Muscle of leg (tissue), 11 donors: Measurements from ENCODE around the gene PAX8. TPM values are rescaled to one million over a fixed set of nuclear protein-coding genes. Genes with fewer than 3 reads are reported as not detected.
A peak's percentile ranks its signal among the peaks of the same experiment; 100 is the strongest.

Experiments
- DNase-seq: peaks from one replicate; pipeline ENCODE4 v3.0.0; 2013
- H3K27ac ChIP-seq: one replicate; pipeline ENCODE4 v1.5.1; 2013; ENCODE audit warnings: mild to moderate bottlenecking, low read length, control low read depth
- H3K27me3 ChIP-seq: one replicate; pipeline ENCODE4 v1.6.1; 2013; ENCODE audit warnings: low read length; ENCODE audit not compliant: control insufficient read depth, insufficient read depth
- H3K36me3 ChIP-seq: one replicate; pipeline ENCODE4 v1.6.1; 2013; ENCODE audit warnings: low read length; ENCODE audit not compliant: control insufficient read depth, insufficient read depth
- H3K4me1 ChIP-seq: one replicate; pipeline ENCODE4 v1.6.1; 2013; ENCODE audit warnings: low read length; ENCODE audit not compliant: control insufficient read depth, insufficient read depth
- H3K4me3 ChIP-seq: one replicate; pipeline ENCODE4 v1.5.1; 2013; ENCODE audit warnings: low read length, control low read depth
- H3K9me3 ChIP-seq: replicated peaks from 2 replicates; pipeline ENCODE4 v1.6.1; 2013; ENCODE audit warnings: low read depth, low read length; ENCODE audit not compliant: control insufficient read depth
- WGBS: methylation state at CpG from one replicate; pipeline ENCODE4 v1.1.5; 2013; ENCODE audit warnings: missing lambda C conversion rate; ENCODE audit not compliant: insufficient coverage; 5-methylcytosine and 5-hydroxymethylcytosine counted together
- polyA plus RNA-seq, 8 donors: library from polyadenylated mRNA; unstranded; fragments of 120-200 nt; gene quantifications; one replicate each; pipeline versions ENCODE4 v1.2.1 to v1.2.3, GENCODE V29; 2013; ENCODE audit warnings: inconsistent platforms in 1 of 8, low replicate concordance in 1 of 8; ENCODE audit not compliant: insufficient read length in 8 of 8, insufficient read depth in 1 of 8
- total RNA-seq: library from RNA; stranded (reverse); fragments of 120-200 nt; gene quantifications from one replicate; pipeline ENCODE4 v1.2.4, GENCODE V29; 2013

Gene PAX8
- total and polyA plus RNA-seq, 9 donors = 0.02 to 11.3 (median 2.5) TPM

DNA sequence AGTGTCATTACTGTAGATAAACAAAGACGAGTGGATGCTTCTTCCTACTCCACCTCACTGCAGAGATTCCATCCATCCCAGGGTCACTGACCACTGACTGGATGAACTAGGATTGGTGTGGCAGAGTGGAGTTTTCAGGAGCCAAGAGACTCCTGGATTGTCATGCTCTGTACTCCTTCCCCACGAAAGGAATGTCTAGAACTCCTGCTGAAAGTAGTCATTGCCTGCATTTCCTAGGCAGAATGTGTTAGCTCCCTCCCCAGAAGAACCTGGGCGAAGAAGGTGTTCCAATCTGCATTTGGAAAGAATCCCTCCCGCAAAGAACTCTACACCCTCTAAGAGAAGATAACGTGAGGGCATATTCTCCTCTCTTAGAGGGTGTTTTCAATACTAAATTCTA, 6.2 kb downstream of the PAX8 start:
- WGBS = no CpG with 5 or more reads among the region's 5 CpGs

DNA sequence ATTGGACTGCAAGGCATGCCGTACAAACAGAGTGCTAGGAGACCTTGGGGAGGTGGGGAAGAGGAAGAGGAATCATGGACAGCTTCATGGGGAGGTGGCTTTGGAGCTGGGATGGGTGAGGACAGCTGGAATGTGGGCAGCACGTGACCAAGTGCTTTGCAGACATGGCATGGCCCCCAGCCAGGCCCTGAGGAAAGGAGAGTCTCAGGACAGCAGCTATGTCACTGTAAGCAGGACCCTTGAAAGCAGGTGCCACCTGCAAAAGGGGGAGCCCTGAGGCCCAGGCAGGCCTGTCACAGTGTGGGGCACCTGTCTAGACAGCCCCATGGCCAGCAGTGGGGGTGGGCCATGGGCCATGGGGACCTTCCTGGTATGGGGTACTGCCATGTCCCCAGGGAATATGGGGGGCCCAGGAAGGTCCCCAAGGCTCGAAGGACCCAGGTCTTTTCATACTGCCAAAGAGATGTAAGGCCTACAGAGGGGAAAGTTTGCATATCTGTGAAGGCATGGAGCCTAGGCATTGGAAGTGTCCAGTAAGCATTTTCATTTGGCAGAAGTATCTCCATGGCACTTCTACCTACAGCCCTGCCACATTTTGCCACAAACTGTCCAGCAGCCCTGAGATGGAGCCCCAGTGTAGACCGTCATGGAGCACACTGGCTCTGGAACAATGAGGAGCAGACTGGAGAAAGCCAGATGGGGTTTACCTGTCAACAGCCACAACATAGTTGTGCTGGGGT, 9.9 kb downstream of the PAX8 start:
- 69% methylated on average over 4 of the region's 4 CpGs for WGBS
- H3K4me3 ChIP-seq = no peak overlapping the region
- H3K4me1 ChIP-seq = peaks cover 31% of the 10 kb centered on the region
- no peak overlapping the region for H3K27ac ChIP-seq
- H3K27me3 ChIP-seq = peaks cover 33% of the 10 kb centered on the region
- H3K36me3 ChIP-seq = peaks cover 5% of the 10 kb centered on the region
- DNase-seq = no peak
- no peaks in the 10 kb centered on the region for H3K9me3 ChIP-seq

More for the DNA sequence above, 6.2 kb downstream of the PAX8 start:
- H3K27ac ChIP-seq = no peak overlapping the region
- peaks cover 60% of the 10 kb centered on the region for H3K27me3 ChIP-seq
- no peak overlapping the region for H3K4me3 ChIP-seq
- no peaks in the 10 kb centered on the region for H3K36me3 ChIP-seq
- no peak for DNase-seq
- peaks cover 24% of the 10 kb centered on the region for H3K4me1 ChIP-seq
- H3K9me3 ChIP-seq = no peaks in the 10 kb centered on the region

DNA sequence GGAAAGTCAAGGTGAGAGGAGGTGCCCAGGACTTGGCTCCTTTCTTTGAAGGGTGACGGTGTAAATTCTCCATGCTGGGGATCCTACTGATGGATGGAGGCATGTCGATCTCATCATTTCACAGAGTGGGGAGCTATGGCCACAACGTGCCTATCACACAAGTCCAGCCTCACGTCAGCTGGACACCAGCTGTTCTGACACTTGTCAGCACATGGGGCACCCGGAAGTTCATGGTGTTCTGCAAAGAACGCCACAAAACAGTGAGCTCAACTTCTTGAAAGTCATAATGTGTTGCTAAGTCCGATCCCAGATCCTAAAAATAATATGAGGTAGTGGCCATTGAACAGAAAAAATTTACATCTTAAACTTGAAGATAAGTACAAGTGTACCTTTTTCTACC, 12.3 kb downstream of the PAX8 start:
- Histone ChIP-seq H3K9me3 (no peaks in the 10 kb centered on the region), H3K4me3 (no peak overlapping the region), H3K4me1 (peaks cover 38% of the 10 kb centered on the region), H3K27me3 (peaks cover 13% of the 10 kb centered on the region), H3K36me3 (peaks cover 9% of the 10 kb centered on the region), H3K27ac (no peak overlapping the region)
- peak; percentile 48 for DNase-seq
- WGBS = 36% methylated on average over 2 of the region's 7 CpGs

DNA sequence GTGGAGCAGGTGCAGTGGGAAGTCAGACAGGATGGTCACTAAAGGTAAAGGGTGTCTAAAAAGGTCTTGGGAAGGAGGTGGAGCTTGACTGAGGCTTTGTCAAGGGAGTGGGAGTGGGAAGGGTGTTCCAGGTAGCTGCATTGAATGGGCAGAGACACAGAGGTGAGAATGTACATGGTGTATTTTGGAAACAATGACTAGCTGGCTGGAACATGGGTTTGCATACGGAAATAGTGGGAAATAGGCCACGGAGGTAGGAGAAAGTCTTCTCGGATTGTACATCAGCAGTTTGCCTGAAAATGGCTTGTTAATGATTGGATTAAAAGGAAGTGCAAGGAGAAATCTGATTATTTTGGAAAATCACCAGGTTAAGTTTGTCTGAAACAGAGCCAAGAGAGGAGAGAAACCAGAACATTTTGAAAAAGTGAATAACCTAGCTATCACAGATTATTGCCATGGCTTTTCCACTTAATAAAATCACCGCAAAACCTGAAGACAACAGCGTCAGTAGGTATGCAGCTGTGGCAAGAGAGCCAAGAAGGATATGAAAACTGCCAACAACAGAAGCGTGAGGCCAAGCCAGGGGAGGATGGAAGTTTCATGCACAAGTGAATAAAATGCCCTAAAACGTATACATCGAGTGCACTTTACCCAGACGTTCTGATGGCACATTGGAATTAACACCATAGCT, 13.9 kb downstream of the PAX8 start:
- 50% methylated on average over 7 of the region's 9 CpGs for WGBS
- H3K4me1 ChIP-seq = peaks cover 45% of the 10 kb centered on the region
- H3K9me3 ChIP-seq = no peaks in the 10 kb centered on the region

DNA sequence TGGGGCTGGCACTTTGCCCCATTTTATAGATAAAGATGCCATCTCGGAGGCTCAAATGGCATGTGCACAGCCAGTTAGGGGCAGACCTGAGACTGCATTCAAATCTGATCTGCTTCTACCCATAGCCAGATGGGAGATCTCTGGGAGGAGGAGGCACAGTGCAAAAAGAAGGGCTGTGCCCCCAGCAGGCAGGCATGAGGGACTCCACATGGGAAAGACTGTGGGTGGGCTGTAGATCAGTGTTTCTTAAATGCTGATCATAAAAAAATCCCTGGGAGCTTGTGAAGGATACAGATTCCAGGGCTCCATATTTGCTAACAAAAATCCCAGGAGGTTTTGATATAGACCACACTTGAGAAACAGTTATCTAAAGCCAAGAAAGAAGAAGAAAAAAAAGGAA, 15.2 kb downstream of the PAX8 start:
- Histone ChIP-seq H3K9me3 (no peaks in the 10 kb centered on the region), H3K27ac (no peak overlapping the region), H3K27me3 (peaks cover 2% of the 10 kb centered on the region), H3K36me3 (peaks cover 9% of the 10 kb centered on the region), H3K4me3 (no peak overlapping the region), H3K4me1 (peaks cover 40% of the 10 kb centered on the region)
- no peak for DNase-seq
- no CpG with 5 or more reads among the region's 1 CpG for WGBS

More for the DNA sequence above, 13.9 kb downstream of the PAX8 start:
- Histone ChIP-seq H3K27ac (no peak overlapping the region), H3K27me3 (peaks cover 2% of the 10 kb centered on the region), H3K36me3 (peaks cover 9% of the 10 kb centered on the region), H3K4me3 (no peak overlapping the region)
- DNase-seq = no peak

DNA sequence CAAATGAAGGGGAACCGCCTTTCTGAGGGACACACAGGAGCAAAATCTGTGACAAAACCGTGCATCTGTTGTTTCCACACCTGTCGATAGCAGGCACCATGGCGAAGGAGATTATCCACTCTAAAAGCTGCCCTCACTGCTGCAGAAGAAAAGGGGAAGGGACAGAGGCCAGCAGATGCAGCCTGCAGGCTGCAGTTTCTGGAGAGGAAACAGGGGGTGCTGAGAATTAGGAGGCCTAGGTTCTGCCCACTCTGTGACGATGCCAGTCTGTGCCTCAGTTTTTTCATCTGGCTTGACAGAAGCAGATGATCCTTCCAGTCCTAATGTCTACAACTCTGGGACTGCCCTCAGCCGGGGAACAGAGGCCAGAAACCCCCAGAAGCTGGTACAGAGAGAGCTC, 17.7 kb downstream of the PAX8 start:
- Histone ChIP-seq H3K4me3 (no peak overlapping the region), H3K9me3 (no peaks in the 10 kb centered on the region), H3K27ac (no peak overlapping the region), H3K36me3 (peaks cover 6% of the 10 kb centered on the region), H3K27me3 (peaks cover 2% of the 10 kb centered on the region), H3K4me1 (peaks cover 23% of the 10 kb centered on the region)
- WGBS = 44% methylated on average over 4 of the region's 6 CpGs
- peak; percentile 45 for DNase-seq

DNA sequence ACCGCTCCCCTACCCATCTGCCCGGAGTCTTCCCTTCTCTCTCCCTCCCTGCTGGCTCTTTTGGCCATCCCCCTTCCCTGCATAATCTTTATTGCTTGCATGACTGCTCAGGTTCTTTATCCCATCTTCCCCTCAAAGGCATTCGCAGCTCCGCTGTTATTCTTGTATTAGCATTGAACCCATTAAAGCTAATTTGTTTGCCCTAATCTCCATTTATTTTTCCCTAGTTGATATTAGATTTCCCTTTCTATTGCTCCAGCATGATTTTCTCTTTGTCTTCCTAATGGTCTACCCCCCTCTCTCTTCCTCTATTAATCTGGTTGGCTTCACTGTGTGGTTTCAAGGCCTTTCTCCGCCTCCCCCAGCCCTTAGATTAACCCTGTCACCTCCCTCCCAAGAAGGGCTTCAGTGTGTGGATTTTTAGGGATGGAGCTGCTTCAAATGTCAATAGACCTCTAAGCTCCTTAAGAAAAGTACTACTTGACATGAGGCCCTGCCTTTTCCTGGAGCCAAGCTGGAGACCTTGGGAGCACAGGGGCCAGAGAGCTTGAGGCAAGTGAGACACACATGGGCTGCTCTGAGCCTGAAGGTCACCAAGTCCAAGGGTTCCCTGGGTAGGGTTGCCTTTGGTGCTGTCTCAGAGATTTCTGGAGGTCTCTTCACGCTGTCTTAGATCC, 20.1 kb downstream of the PAX8 start:
- H3K36me3 ChIP-seq = peaks cover 4% of the 10 kb centered on the region
- H3K9me3 ChIP-seq = no peaks in the 10 kb centered on the region
- no peak for DNase-seq
- H3K4me3 ChIP-seq = no peak overlapping the region
- H3K27ac ChIP-seq = no peak overlapping the region
- H3K4me1 ChIP-seq = peaks cover 16% of the 10 kb centered on the region
- WGBS = 73% methylated on average over 4 of the region's 6 CpGs
- peaks cover 2% of the 10 kb centered on the region for H3K27me3 ChIP-seq

DNA sequence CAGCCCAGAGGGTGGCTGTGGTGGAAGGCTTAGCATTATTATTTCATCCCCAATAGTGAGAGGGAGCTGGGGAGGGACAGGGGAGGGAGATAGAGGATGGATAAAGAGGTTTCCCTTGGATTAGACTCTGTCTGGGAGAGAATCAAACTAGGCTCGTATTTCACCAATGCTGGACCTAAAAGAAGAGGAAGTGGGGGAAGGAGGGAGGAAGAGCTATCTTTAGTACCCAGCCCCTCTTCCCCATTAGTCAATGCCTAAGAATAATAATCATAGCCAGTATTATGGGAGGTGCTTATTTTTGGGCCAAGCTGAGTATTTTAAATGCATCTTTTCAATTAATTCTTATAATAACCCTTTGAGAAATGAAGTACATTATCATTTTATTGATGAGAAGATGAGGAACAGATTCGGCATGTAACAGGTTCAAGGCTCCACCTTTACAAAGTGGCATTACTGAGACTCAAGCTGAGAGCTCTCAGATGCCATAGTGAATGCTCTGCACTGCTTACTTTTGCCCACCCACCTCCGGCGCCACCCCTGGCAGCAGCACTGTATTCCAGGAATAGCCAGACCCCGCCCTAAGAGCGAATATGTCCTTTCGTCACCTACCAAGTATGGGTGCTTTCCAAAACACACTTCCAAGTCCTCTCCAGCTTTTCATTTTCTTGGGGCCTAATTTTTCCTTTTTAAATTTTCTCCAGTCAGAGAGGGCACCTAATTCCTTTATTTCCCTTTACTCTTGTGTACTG, 21.0 kb downstream of the PAX8 start:
- H3K27ac ChIP-seq = no peak overlapping the region
- no peak overlapping the region for H3K4me3 ChIP-seq
- no peaks in the 10 kb centered on the region for H3K9me3 ChIP-seq
- H3K4me1 ChIP-seq = peaks cover 11% of the 10 kb centered on the region
- peak; percentile 48 for DNase-seq
- H3K36me3 ChIP-seq = no peaks in the 10 kb centered on the region
- peaks cover 2% of the 10 kb centered on the region for H3K27me3 ChIP-seq
- 80% methylated on average over 6 of the region's 7 CpGs for WGBS

DNA sequence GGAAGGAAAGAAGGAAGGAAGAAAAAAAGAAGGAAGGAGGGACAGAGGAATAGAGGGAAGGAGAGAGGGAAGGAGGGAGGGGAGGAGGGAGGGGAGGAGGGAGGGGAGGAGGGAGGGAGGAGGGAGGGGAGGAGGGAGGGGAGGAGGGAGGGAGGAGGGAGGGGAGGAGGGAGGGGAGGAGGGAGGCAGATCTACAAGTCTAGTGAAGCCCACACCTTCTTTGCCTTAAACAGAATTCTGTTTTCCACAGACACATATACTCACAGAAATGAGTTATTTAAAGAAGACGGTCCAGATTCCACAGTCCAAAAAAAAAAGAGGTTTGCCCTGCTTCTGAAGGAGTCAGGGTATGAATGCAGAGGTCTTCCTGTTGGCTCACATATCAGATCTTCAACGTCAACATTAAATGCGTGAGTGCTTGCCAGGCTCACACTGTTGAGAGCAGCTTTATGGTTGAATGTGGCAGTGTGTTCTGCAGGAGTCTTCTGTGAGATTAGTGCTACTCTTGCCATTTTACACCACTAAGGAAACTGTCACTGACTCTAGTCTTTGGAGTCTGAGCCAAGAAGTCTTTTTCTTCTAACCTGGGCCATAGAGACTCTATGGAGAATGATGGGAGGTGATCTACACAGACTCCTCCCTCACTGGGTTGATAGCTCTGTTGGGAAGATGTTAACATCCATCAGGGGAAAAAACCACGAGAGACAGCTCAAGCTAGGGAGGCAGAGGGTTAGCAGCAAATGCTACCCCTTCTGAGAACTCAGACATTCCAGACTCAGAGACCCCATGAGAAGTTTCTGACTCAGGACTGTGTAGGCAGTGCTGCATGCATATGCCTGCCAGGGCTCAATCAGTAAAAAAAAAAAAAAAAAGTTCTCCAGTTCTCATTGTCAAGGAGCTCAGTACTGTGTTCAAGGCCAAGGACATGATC, 23.3 kb downstream of the PAX8 start:
- H3K27me3 ChIP-seq = peaks cover 2% of the 10 kb centered on the region
- H3K36me3 ChIP-seq = no peaks in the 10 kb centered on the region
- no peak overlapping the region for H3K4me3 ChIP-seq
- no peak for DNase-seq
- H3K4me1 ChIP-seq = peaks cover 9% of the 10 kb centered on the region
- no peaks in the 10 kb centered on the region for H3K9me3 ChIP-seq
- no peak overlapping the region for H3K27ac ChIP-seq
- WGBS = 86% methylated on average over 1 of the region's 4 CpGs
